GM19193 (cell line): ENCODE measurements around the gene PDHA2.

Source experiments
- POLR2A ChIP-seq: IDR thresholded peaks from 4 replicates; pipeline ENCODE4 v1.6.1; 2011; ENCODE audit not compliant: insufficient read depth, insufficient read length; ENCODE audit errors: extremely low read depth

PDHA2 gene

DNA sequence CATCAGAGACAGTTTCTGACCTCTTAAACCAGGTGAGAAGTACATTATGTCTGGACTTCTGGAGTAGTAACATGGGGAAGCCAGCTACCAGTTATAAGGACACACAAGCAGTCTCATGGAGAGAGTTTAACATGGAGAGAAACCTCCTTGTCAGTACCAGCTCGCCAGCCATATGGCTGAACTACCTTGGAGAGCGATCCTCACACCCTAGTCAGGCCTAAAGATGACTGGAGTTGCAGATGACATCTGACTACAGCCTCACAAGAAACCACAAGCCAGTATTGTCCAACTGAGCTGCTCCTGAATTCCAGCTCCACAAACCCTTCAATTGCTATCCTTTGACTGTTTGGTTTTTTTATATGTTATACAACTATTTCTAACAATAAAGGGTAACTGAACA, 49.8 kb downstream of the PDHA2 start:
- TF ChIP-seq POLR2A = no peak
